ENCODE measurements around the gene HACD2. TPM values are rescaled to one million over a fixed set of nuclear protein-coding genes. Genes with fewer than 3 reads are reported as not detected.

The HACD2 gene
- total RNA-seq, 1 experiment from 2014 or later: 43.0 TPM

DNA sequence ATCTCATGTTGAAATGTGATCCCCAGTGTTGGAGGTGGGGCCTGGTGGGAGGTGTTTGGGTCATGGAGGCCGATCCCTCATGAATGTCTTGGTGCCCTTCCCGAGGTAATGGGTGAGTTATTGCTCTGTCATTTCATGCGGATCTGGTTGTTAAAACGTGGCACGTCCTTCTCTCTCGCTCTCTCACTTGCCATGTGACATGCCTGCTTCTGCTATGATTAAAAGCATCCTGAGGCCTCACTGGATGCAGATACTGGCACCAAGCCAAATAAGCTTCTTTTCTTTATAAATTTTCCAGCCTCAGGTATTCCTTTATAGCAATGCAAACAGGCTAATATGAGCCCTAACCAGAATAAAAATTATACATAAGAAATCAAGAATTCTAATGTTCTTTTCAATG is 31.7 kb upstream of the HACD2 start:
- TF ChIP-seq POLR2AphosphoS5 (IDR thresholded peaks at IDR 0.05; ENCODE audit: low read depth, low read length): no peak
- TF ChIP-seq SIN3A (IDR thresholded peaks at IDR 0.05; ENCODE audit: low read depth): no peak
- no peak for TF ChIP-seq CEBPB (IDR thresholded peaks at IDR 0.05; ENCODE audit: low read depth)
- no peak for TF ChIP-seq ELF1 (IDR thresholded peaks at IDR 0.05; ENCODE audit: borderline replicate concordance, low read depth)
- TF ChIP-seq MAX (IDR thresholded peaks at IDR 0.05): no peak
- TF ChIP-seq, protein P1, sequence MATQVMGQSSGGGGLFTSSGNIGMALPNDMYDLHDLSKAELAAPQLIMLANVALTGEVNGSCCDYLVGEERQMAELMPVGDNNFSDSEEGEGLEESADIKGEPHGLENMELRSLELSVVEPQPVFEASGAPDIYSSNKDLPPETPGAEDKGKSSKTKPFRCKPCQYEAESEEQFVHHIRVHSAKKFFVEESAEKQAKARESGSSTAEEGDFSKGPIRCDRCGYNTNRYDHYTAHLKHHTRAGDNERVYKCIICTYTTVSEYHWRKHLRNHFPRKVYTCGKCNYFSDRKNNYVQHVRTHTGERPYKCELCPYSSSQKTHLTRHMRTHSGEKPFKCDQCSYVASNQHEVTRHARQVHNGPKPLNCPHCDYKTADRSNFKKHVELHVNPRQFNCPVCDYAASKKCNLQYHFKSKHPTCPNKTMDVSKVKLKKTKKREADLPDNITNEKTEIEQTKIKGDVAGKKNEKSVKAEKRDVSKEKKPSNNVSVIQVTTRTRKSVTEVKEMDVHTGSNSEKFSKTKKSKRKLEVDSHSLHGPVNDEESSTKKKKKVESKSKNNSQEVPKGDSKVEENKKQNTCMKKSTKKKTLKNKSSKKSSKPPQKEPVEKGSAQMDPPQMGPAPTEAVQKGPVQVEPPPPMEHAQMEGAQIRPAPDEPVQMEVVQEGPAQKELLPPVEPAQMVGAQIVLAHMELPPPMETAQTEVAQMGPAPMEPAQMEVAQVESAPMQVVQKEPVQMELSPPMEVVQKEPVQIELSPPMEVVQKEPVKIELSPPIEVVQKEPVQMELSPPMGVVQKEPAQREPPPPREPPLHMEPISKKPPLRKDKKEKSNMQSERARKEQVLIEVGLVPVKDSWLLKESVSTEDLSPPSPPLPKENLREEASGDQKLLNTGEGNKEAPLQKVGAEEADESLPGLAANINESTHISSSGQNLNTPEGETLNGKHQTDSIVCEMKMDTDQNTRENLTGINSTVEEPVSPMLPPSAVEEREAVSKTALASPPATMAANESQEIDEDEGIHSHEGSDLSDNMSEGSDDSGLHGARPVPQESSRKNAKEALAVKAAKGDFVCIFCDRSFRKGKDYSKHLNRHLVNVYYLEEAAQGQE (IDR thresholded peaks at IDR 0.05; ENCODE audit: low read depth): no peak
- TF ChIP-seq ZNF274 (IDR thresholded peaks at IDR 0.05; ENCODE audit: low read depth, low read length): no peak
- TF ChIP-seq CBX3 (IDR thresholded peaks at IDR 0.05; ENCODE audit: low read depth): no peak
- TF ChIP-seq, protein P2, sequence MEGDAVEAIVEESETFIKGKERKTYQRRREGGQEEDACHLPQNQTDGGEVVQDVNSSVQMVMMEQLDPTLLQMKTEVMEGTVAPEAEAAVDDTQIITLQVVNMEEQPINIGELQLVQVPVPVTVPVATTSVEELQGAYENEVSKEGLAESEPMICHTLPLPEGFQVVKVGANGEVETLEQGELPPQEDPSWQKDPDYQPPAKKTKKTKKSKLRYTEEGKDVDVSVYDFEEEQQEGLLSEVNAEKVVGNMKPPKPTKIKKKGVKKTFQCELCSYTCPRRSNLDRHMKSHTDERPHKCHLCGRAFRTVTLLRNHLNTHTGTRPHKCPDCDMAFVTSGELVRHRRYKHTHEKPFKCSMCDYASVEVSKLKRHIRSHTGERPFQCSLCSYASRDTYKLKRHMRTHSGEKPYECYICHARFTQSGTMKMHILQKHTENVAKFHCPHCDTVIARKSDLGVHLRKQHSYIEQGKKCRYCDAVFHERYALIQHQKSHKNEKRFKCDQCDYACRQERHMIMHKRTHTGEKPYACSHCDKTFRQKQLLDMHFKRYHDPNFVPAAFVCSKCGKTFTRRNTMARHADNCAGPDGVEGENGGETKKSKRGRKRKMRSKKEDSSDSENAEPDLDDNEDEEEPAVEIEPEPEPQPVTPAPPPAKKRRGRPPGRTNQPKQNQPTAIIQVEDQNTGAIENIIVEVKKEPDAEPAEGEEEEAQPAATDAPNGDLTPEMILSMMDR (IDR thresholded peaks at IDR 0.05 in 2 of 3, conservative IDR thresholded peaks at IDR 0.05 in 1 of 3; ENCODE audit: borderline replicate concordance in 1 of 3, insufficient read depth in 1 of 3, low read depth in 2 of 3, low read length in 2 of 3): no peak
- TF ChIP-seq, protein P3, sequence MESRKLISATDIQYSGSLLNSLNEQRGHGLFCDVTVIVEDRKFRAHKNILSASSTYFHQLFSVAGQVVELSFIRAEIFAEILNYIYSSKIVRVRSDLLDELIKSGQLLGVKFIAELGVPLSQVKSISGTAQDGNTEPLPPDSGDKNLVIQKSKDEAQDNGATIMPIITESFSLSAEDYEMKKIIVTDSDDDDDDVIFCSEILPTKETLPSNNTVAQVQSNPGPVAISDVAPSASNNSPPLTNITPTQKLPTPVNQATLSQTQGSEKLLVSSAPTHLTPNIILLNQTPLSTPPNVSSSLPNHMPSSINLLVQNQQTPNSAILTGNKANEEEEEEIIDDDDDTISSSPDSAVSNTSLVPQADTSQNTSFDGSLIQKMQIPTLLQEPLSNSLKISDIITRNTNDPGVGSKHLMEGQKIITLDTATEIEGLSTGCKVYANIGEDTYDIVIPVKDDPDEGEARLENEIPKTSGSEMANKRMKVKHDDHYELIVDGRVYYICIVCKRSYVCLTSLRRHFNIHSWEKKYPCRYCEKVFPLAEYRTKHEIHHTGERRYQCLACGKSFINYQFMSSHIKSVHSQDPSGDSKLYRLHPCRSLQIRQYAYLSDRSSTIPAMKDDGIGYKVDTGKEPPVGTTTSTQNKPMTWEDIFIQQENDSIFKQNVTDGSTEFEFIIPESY (IDR thresholded peaks at IDR 0.05; ENCODE audit: extremely low read depth, insufficient replicate concordance, low read length): no peak
- Histone ChIP-seq H3K9me3 (ENCODE audit: control insufficient read depth in 1 of 2, insufficient read depth in 1 of 2, low read depth in 1 of 2, low read length in 2 of 2) (no peaks in the 10 kb centered on the region), H3K27me3 (ENCODE audit: insufficient read depth, low read length) (no peaks in the 10 kb centered on the region), H3K4me3 (replicated peaks in 1 of 2; ENCODE audit: low read depth in 1 of 2, low read length in 2 of 2) (no peak overlapping the region), H3K79me2 (ENCODE audit: insufficient read depth, low read length) (no peaks in the 10 kb centered on the region), H4K20me1 (ENCODE audit: insufficient read depth) (no peaks in the 10 kb centered on the region), H3K36me3 (ENCODE audit: control insufficient read depth in 1 of 2, insufficient read depth in 2 of 2, low read length in 2 of 2) (no peaks in the 10 kb centered on the region), H3K4me2 (ENCODE audit: low read length) (no peak overlapping the region), H2AFZ (ENCODE audit: low read depth, low read length, poor library complexity, severe bottlenecking) (no peak overlapping the region), H3K27ac (ENCODE audit: low read depth, low read length) (no peak overlapping the region), H3K9ac (ENCODE audit: low read length) (no peak overlapping the region), H3K4me1 (ENCODE audit: control insufficient read depth in 1 of 2, insufficient read depth in 2 of 2, low read length in 2 of 2) (no peaks in the 10 kb centered on the region), H3K9me2 (ENCODE audit: insufficient read depth) (no peaks in the 10 kb centered on the region)
- intact Hi-C loops (cut with micrococcal nuclease): no loop called here
- CTCF ChIA-PET: interaction anchor here (1.7 kb wide), 1 partner anchor 26 kb away, joined by 5 read pairs; no protein-coding TSS in a partner anchor
- no TSS peak for BruUV-seq (replicated peaks)
- RAD21 ChIA-PET (ENCODE audit: low non-redundant PET in 1 of 2, low total read pairs in 2 of 2, uncharacterized antibody in 2 of 2, unreplicated experiment in 2 of 2): no interaction called here
- POLR2A ChIA-PET: no interaction called here
- ATAC-seq (no peak), DNase-seq (ENCODE audit: low read depth, low spot score) (no peak)

Data from HCT116 (cell line).